DMS153 (cell line): Measurements from ENCODE around the gene NAGS.
"Not testable (repeated sequence)": the region's sequence is repeated elsewhere in the genome, so short reads cannot be mapped to it uniquely, and the experiment has no call there.

ENCODE experiments used
- DNase-seq: peaks from one replicate; lab custom pipeline; 2025; lab: John Stamatoyannopoulos, UW

The NAGS gene, protein sequence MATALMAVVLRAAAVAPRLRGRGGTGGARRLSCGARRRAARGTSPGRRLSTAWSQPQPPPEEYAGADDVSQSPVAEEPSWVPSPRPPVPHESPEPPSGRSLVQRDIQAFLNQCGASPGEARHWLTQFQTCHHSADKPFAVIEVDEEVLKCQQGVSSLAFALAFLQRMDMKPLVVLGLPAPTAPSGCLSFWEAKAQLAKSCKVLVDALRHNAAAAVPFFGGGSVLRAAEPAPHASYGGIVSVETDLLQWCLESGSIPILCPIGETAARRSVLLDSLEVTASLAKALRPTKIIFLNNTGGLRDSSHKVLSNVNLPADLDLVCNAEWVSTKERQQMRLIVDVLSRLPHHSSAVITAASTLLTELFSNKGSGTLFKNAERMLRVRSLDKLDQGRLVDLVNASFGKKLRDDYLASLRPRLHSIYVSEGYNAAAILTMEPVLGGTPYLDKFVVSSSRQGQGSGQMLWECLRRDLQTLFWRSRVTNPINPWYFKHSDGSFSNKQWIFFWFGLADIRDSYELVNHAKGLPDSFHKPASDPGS

DNA sequence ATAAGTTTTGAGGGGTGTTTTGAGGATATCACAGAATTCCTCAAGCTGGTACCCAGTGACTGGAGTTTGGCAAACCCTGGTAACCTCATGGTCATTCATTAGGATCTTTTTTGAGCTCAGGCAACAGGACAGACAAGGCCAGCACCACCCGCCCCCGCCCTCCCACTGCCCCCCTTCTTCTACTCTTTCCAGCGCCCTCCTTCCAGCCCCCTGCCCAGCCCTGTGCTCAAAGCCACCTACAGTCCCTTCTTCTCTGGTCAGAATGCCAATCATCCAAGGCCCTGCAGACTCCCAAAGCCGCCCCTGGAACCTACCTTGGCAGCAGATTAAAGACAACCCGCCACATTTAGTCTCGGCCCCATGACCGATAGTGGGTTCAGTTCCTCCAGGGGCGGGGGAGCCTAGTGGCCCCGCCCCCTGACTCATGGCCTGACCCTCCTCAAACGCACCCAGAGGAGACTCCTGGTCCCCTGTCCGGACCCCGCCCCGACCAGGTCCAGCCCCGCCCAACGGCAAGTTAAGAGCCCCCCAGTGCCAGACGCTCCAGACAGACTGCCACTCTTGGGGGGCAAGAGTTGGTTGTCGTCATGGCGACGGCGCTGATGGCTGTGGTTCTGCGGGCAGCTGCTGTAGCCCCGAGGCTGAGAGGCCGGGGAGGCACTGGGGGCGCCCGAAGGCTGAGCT is at the start of gene NAGS:
Gene NAGS (plus strand): TSS at position 546 of the 684 bp plus-strand sequence. CDS start 42 bp downstream, at position 588.
- DNase-seq: no peak

DNA sequence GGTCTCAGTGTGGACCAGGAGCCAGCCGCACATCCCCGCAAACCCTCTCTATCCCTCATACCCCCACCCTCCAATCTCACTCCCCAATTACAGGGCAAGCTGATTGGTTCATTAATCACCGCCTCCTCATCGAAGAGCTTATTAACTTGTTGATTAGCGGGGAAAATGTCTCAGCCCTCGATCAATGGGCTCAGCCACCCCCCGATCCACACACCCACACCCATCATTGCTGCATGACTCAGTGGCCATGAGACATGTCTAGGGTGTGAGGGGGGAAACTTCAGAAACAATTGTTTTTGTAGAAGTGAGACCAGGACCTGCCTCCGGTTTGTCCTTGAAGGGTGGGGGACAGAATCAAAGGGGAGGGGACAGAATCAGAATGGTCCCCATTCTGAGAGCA is 48.2 kb upstream of the NAGS start:
- no peak for DNase-seq

DNA sequence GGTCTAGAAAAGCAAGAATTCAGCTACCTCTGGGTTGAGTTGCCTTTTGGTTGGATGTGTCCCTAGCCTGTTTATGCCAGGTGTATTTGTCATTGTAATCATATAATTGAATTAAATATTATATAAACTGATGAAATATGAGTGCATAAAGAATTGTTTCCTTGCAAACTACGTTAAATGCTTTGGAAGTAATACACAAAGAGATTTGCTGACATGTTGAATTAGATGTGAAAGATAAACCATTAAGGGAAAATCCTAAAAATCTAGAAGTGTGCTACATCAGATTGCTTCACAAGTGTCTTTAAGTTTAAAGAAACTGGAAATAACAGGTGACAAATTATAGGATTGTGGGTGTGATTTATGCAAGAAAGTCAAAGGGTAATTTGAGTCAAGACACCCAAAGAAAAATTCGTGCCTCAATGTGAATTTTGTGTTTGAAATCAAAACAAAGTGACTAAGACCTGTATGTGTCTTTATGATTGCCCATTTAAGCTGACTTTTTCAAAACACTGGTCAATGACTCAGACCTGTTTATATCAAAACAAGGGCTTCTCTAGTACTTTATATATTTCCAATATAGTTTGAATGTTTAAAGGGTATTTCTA is 45.6 kb upstream of the NAGS start:
- DNase-seq: no peak

DNA sequence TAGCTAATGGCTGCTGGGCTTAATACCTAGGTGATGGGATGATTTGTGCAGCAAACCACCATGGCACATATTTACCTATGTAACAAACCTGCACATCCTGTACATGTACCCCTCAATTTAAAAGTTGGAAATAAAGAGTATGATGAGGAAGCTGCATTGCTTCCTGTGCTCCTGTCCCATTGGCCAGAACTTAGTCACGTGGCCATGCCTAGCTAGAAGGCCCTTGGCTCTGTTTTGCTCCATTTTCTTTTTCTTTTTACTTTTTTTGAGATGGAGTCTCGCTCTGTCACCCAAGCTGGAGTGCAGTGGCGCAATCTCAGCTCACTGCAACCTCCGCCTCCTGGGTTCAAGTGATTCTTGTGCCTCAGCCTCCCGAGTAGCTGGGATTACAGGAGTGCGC is 43.1 kb upstream of the NAGS start:
- not testable (repeated sequence) for DNase-seq

DNA sequence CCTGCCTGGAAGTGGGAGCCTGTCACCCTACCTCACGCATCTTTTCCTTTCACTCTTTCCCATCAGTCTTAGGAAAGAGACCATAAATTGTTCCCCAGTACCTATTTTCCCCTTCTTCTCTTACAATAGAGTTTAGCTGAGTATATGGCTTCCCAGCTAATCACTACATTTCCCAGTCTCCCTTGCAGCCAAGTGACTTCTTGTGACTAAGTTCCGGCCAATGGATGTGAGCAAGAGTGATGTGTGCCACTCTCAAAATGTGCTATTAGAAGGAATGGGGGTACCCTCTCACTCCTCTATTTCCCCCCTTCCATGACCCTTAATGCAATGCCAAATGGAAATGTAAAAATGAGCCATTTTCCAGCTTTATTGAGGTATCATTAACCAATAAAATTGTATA is 42.5 kb upstream of the NAGS start:
- DNase-seq: no peak

DNA sequence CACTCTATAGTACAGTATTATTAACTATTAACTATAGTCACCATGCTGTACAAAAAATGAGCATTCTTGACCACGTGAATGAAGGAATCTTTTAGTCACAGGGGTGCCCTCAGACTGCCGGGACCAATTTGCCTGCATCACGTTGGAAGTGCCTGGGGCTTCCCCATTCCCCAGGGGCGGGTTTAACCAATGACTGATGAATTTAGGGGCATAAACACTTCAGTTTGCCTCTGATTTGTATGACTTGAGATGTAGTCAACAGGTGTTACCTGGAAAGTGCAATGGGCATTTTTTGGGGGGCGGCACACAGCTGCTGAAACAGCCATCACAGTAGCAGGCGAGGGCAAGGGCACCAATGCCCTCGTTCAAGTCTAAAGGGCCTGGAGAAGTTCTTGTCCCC is 41.9 kb upstream of the NAGS start:
- no peak for DNase-seq

DNA sequence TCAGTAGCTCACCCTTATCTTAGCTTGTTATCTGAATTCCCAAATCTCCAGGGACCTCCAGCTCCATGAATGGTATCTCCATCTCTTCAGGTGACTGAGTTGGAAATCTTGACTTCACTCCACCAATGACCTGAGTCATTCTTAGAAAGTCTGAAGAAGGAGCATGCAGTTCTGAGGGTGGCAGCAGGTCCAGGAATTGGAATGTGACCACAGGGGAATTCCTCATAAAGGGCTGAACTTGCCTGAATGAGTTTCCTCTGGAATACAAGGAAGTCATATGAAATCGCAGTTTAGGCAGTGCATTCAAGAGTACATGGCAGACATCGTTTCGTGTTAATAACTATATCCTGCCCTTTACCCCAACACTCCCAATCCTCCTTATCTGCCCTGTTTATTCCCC is 38.1 kb upstream of the NAGS start:
- DNase-seq: no peak

DNA sequence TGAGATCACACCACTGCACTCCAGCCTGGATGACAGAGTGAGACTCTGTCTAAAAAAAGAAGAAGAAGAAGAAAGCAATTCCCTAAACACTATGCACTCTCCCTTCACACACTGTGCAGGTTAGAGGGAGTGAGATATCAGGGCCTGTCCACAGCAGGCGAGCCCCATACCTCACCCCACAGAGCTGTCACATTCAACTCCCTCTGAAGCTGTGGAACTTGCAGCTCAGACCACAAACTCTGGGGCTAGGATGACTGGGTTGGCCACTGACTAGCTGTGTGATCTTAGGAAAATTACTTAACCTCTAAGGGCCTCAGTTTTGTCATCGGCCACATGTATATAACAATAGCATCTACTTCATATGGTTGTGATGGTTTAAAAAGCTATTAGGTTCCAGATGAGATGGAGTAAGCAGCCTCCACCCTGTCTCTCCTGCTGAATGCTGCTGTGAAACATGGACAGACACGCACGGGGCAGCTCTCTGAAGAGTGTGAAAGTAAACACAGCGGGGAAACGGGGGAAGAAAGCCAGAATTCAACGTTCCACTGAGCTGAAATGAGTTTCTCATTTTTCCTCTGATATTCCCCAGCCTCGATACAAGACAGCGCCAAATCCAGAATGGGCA is 37.1 kb upstream of the NAGS start:
- no peak for DNase-seq

DNA sequence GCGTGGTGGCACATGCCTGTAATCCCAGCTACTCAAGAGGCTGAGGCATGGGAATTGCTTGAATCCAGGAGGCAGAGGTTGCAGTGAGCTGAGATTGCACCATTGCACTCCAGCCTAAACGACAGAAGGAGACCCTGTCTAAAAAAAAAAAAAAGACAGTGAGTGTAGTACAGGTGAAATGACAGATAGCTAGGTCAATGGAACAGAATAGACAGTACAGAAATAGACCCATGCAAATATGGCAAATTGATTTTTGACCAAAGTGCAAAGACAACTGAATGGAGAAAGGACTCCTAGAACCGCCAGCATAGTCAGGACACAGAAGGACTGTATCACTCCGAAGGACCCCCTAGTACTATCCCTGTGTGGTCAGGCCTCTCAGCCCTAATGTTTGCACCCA is 34.1 kb upstream of the NAGS start:
- DNase-seq: no peak

DNA sequence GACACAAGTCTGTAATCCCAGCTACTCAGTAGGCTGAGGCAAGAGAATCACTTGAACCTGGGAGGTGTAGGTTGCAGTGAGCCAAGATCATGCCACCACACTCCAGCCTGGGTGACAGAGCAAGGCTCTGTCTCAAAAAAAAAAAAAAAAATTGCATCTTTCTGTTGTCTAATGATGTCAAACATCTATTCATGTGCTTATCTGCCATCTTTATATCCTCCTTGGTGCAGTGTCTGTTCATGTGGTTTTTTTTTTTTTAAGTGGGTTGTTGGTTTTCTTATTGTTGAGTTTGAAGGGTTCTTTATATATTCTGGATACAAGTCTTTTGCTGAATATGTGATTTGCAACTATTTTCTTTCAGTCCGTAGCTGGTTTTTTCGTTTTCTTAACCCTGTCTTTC is 33.0 kb upstream of the NAGS start:
- not testable (repeated sequence) for DNase-seq

DNA sequence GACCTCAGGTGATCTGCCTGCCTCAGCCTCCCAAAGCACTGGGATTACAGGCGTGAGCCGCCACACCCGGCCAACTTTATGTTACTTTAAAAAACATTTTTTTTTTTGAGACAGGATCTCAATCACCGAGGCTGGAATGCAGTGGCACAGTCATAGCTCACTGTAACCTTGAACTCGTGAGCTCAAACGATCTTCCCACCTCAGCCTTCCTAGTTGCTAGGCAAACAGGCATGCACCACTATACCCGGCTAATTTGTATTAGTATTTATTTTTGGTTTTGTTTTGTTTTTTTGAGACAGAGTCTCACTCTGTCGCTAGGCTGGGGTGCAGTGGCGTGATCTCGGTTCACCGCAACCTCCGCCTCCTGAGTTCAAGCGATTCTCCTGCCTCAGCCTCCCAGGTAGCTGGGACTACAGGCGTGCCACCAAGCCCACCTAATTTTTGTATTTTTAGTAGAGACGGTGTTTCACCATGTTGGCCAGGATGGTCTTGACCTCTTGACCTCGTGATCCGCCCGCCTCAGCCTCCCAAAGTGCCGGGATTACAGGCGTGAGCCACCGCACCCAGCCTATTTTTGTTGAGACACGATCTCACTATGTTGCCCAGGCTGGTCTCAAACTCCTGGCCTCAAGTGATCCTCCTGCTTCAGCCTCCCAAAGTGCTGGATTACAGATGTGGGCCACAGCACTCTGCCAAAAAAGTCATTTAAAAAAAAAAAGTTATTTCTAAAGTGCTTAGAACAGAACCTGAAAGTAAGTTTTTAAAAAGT is 31.8 kb upstream of the NAGS start:
- not testable (repeated sequence) for DNase-seq

DNA sequence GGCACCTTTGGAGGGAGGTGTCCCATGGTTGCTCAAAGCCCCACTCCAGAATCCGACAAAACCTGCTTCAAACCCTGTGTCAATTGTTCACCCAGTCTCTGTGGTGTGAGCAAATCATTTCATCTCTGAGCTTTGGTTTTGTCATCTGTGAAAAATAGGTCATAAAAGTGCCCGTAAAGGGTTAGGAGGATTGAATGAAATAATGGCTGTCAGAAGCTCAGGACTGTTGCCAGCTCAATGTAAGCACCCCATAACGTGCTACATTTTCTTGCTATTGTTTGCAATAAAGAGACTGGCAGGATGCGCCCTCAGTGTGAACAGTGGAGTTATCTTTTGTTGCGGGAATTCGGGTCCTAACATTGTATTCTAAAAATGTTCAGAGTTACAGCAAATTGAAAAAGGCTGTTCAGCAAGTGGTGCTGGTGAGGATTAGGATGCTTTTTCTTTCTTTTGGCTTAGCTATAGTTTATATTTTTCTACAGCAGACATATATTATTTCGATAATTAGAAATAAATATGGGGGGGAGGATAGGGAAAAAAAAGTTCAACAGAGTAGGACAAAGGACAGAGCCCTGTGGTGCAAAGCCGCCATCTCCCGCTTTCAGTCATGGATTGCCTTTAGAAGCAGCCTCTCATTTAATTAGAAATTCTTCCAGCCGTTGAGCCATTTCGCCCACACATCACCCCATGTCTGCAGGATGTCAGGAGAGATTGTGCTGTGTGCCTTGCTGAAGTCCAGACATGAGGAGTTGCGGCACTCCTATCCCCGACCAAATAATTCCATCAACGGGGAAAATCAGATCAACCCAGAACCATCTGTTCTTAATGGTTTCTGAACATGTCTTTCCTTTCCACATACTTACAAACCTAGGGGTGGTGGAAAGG is 29.8 kb upstream of the NAGS start:
- no peak for DNase-seq

DNA sequence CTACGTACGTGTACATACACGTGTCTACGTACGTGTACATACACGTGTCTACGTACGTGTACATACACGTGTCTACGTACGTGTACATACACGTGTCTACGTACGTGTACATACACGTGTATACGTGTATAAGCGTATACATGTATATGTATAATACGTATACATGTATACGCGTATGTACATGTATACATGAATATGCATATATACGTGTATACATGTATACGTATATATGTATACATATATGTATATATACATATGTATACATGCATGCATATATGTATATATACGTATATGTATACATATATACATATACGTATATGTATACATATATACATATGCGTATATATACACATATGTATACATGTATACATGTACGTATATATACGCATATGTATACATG is 28.5 kb upstream of the NAGS start:
- DNase-seq: no peak

DNA sequence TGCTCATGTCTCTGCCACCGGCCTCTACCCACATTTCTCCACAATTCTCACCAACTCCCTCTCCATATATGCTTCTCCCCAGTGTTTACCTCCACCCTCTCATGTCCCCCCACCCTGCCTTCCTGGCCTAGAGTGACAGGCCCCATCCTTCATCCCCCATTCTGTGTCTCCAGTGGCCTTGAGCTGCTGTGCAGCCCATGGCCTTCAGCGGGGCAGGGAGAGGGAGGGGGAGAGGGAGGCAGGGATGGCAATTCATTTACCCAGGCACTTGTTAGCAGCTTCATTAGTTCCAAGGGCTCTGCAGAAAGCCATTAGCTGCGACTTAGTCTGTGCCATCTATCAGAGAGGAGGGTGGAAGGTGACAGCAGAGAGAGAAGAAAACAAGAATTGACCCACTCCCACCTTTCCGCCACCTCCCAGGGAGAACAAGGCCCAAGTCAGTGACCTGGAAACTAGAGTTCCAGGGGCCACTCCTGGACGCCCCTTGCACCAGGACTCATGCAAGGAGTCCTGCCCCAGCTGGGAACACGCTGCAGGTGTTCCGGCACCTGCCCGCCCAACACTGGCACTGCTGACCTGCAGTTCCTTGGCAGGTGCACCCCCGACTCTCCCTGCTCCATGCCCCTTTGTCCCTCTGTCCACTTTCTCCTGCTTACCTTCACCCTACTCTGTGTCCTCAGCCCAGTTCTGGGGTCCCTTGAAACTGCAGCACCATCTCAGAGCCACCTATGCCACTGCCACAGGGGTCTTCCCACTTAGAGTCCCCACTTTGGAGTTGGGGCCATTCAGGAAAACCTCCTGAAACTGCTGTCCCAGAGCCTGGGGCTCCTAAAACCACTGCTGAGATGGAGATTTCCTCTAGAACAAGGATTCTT is 27.2 kb upstream of the NAGS start:
- no peak for DNase-seq

DNA sequence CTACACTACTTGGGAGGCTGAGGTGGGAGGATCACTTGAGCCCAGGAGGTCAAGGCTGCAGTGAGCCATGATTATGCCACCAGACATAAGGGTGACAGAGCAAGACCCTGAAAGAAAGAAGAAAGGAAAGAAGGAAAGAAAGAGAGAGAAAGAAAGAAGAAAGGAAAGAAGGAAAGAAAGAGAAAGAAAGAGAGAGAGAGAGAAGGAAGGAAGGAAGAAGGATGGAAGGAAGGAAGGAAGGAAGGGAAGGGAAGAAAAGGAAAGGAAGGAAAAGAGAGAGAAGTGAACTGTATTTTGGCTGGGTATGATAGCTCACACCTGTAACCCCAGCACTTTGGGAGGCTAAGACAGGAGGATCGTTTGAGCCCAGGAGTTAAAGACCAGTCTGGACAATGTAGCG is 26.3 kb upstream of the NAGS start:
- no peak for DNase-seq

DNA sequence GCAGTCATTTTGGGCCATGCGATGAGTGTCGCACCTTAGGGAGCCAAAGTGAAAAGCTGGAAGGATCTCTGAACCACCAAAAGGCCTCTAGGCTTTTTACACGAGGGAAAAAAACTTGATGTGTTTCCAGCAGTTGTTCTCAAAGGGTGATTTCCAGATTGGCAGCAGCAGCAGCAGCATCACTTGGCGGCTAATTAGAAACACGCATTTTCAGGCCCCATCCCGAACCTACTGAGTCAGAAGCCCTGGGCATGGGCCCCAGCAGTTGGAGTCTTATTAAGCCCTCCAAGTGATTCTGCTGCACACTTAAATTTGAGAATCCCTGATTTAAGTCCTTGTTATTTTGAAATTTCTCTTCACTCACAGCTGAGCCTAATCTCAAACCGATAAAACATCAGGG is 25.4 kb upstream of the NAGS start:
- DNase-seq: no peak

DNA sequence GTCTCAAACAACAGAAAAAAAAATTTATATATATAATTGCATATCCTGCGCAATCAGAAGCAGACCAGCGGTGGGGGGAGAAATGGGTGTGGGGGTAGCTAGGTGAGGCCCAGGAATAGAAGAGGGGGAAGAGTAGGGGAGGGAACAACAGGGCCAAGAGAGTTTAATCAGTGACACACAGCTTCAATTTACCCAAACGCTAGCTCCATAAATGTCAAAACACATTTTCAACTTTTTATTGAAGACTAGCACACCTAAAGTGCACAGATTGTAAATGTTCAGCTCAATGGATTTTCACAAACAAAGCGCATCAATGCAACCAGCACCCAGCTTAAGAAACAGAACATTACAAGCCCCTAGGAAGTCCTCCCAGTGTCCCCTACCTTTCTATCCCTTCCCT is 24.8 kb upstream of the NAGS start:
- DNase-seq: no peak

DNA sequence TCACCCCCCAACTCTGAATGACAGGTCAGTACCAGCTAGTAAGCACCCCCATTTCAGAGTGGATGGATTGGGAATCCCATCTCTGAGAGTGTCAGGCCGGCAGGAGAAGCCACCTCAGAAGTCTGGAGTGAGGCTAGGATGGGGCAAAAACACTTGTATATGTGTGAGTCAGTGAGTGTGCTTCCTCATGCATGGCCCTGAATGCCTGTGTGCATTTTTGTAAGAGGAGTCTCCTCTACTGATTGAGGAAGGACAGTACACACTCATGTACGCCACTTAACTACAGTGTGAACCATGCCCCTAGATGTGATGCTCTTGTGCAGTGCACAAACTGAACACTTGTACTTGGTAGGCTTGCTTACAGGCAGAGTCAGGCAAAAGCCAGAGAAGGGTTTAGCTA is 22.3 kb upstream of the NAGS start:
- no peak for DNase-seq

DNA sequence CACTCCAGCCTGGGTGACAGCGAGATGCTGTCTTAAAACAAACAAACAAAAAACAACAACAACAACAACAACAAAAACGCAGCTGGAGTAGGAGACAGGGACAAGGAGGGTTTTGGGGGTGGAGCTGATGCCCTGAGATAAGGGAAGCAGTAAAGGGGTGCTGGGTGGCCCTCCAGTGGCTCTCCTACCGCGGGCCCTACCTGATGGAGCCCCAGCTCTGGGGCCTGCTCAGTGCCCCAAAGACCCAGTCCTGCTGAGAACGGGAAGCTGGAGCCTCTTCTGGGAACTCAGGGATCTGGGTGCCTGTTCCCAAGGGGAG is 21.3 kb upstream of the NAGS start:
- no peak for DNase-seq
